OCI-LY7 (cell line): ENCODE data around the gene OGDHL. TPM values are rescaled to one million over a fixed set of nuclear protein-coding genes. Genes with fewer than 3 reads are reported as not detected.

Source experiments
- BruUV-seq: library from RNA; stranded (reverse); fragments of 400-500 nt; replicated peaks from 2 replicates; lab custom pipeline; 2021; lab: Mats Ljungman, UMichigan
- CTCF ChIA-PET: fragments of 300-600 bp; sonication (Branson Sonifier 250); formaldehyde crosslinking; loops from one replicate; lab custom pipeline; 2022; ENCODE audit warnings: antibody characterized with exemption; ENCODE audit not compliant: unreplicated experiment; lab: Charles Lee
- POLR2A ChIA-PET: fragments of 300-600 bp; sonication (Branson Sonifier 250); formaldehyde crosslinking; loops from one replicate; lab custom pipeline; 2022; ENCODE audit warnings: antibody characterized with exemption; lab: Charles Lee
- DNase-seq: peaks from one replicate; pipeline ENCODE4 v3.0.0-alpha.2; 2015; ENCODE audit warnings: low spot score
- H2AFZ ChIP-seq: fragments of 200-600 bp; sonication (generic), shearing (Covaris generic); 2 replicates; pipeline ENCODE4 v1.6.1; 2014; ENCODE audit warnings: mild to moderate bottlenecking, antibody characterized with exemption, low read length, moderate library complexity
- H3K27ac ChIP-seq: fragments of 200-600 bp; sonication (generic); 2 replicates; pipeline ENCODE4 v1.5.1; 2014; ENCODE audit warnings: mixed run types, low read depth, mild to moderate bottlenecking, moderate library complexity, low read length, inconsistent platforms; ENCODE audit not compliant: poor library complexity, severe bottlenecking
- H3K36me3 ChIP-seq: fragments of 200-600 bp; sonication (generic); 2 replicates; pipeline ENCODE4 v1.6.1; 2014; ENCODE audit warnings: mild to moderate bottlenecking, antibody characterized with exemption, low read length, moderate library complexity, mixed read lengths; ENCODE audit not compliant: insufficient read depth
- H3K4me1 ChIP-seq: fragments of 200-600 bp; sonication (generic); 2 replicates; pipeline ENCODE4 v1.5.1; 2014; ENCODE audit warnings: mild to moderate bottlenecking, low read length; ENCODE audit not compliant: insufficient read depth, poor library complexity, severe bottlenecking
- H3K4me2 ChIP-seq: fragments of 200-600 bp; sonication (generic); 2 replicates; pipeline ENCODE4 v1.6.1; 2014; ENCODE audit warnings: mild to moderate bottlenecking, low read length
- H3K4me3 ChIP-seq: fragments of 200-600 bp; sonication (generic); 2 replicates; pipeline ENCODE4 v1.5.1; 2014; ENCODE audit warnings: mild to moderate bottlenecking, low read depth, low read length; ENCODE audit not compliant: poor library complexity, severe bottlenecking
- H3K79me2 ChIP-seq: fragments of 200-600 bp; sonication (generic); 2 replicates; pipeline ENCODE4 v1.6.1; 2016; ENCODE audit warnings: low read depth, mild to moderate bottlenecking, low read length, moderate library complexity, mixed read lengths; ENCODE audit not compliant: insufficient read depth
- H3K9me2 ChIP-seq: fragments of 200-600 bp; sonication (generic); 2 replicates; pipeline ENCODE4 v1.6.1; 2016; ENCODE audit warnings: mild to moderate bottlenecking, low read length, mixed read lengths; ENCODE audit not compliant: insufficient read depth
- H3K9me3 ChIP-seq: fragments of 200-600 bp; sonication (generic); 2 replicates; pipeline ENCODE4 v1.6.1; 2014; ENCODE audit warnings: mild to moderate bottlenecking, mixed run types, low read length, mixed read lengths
- H4K20me1 ChIP-seq: fragments of 200-600 bp; sonication (generic); 2 replicates; pipeline ENCODE4 v1.6.1; 2014; ENCODE audit warnings: mild to moderate bottlenecking, antibody characterized with exemption, low read length, moderate library complexity, mixed read lengths; ENCODE audit not compliant: insufficient read depth
- CTCF ChIP-seq: fragments of 200-600 bp; sonication (generic); conservative IDR thresholded peaks from 2 replicates; pipeline ENCODE4 v1.5.1; 2014; ENCODE audit warnings: mild to moderate bottlenecking, antibody characterized with exemption, low read length, moderate library complexity, mixed read lengths
- EZH2phosphoT487 ChIP-seq: fragments of 200-600 bp; sonication (generic); IDR thresholded peaks from 2 replicates; pipeline ENCODE4 v1.6.1; 2018; ENCODE audit warnings: low read depth, borderline replicate concordance, mild to moderate bottlenecking, mixed run types, antibody characterized with exemption, low read length, moderate library complexity, mixed read lengths
- intact Hi-C: fragments of 100-400 bp; cut with micrococcal nuclease; formaldehyde crosslinking; loops from one replicate; pipeline ENCODE4 v1.10.0; 2022; ENCODE audit not compliant: unreplicated experiment
- total RNA-seq, 2 experiments: library from RNA; depleted of rRNA in 1 of 2; stranded (reverse); fragments of >200 nt in 1 of 2; shearing (Covaris generic) in 1 of 2; gene quantifications; 2 replicates each; pipeline ENCODE4 v1.2.3, GENCODE V29; 2014 to 2022

OGDHL gene
- total RNA-seq, 2 experiments from 2014 or later: 0.23 TPM; not detected in 1

DNA sequence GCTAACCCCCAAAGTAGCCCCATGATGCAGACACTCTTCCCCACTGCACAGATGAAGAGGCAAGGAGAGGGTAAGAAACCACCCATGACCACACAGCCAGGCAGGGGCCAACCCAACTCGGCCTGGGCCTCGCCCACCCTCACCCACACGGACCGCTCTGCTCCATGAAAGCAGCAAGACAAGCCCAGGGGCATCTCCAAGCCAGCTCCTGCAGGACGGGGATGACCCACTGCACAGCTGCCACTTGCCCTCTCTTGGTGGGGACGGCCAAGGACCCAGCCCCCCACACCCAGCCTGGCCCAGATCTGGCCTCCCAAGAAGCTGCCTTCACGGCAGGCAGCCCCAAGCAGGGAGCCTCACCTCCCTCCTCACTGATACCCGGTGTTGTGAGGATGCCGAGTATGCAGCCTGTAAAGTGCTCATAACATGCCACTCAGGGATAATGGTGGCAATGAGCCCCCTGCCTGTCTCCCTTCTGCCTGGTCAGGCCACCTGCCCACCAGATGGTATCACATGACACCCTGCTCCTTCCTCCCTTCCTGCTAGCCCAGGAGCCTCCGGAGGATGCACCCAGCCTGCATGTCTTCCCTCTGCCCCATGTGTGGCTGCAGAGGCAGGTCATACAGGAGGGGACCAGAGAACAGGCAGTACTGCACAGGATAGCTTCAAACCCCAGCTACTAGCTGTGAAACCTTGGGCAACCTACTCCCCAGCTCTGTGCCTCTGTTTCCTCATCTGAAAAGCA lies 23.3 kb downstream of the OGDHL start:
- DNase-seq: no peak
- Histone ChIP-seq H3K4me2 (no peak overlapping the region), H3K4me3 (no peak overlapping the region), H3K9me3 (no peaks in the 10 kb centered on the region), H2AFZ (no peak overlapping the region), H3K79me2 (no peaks in the 10 kb centered on the region), H3K27ac (no peak overlapping the region), H3K9me2 (no peaks in the 10 kb centered on the region), H3K4me1 (no peaks in the 10 kb centered on the region), H3K36me3 (no peaks in the 10 kb centered on the region), H4K20me1 (no peaks in the 10 kb centered on the region)
- POLR2A ChIA-PET: no interaction called here
- intact Hi-C loops: no loop called here
- CTCF ChIA-PET: no interaction called here
- BruUV-seq: no TSS peak
- TF ChIP-seq EZH2phosphoT487: no peak
- no peak for TF ChIP-seq CTCF

- BruUV-seq: no TSS peak
- no peak for TF ChIP-seq CTCF
- no peak for TF ChIP-seq EZH2phosphoT487
- DNase-seq: no peak
- H4K20me1 ChIP-seq: no peaks in the 10 kb centered on the region
- no peak overlapping the region for H3K4me2 ChIP-seq
- intact Hi-C loops: no loop called here
- H2AFZ ChIP-seq: no peak overlapping the region
- H3K36me3 ChIP-seq: no peaks in the 10 kb centered on the region
- H3K4me3 ChIP-seq: no peak overlapping the region
- no peaks in the 10 kb centered on the region for H3K4me1 ChIP-seq
- POLR2A ChIA-PET: no interaction called here
- H3K79me2 ChIP-seq: no peaks in the 10 kb centered on the region
- CTCF ChIA-PET: no interaction called here
- H3K9me3 ChIP-seq: no peaks in the 10 kb centered on the region
- H3K9me2 ChIP-seq: no peaks in the 10 kb centered on the region
- H3K27ac ChIP-seq: no peak overlapping the region
These were observed 24.5 kb downstream of the OGDHL start for GRCh38 chr10:49737474-49738201.

DNA sequence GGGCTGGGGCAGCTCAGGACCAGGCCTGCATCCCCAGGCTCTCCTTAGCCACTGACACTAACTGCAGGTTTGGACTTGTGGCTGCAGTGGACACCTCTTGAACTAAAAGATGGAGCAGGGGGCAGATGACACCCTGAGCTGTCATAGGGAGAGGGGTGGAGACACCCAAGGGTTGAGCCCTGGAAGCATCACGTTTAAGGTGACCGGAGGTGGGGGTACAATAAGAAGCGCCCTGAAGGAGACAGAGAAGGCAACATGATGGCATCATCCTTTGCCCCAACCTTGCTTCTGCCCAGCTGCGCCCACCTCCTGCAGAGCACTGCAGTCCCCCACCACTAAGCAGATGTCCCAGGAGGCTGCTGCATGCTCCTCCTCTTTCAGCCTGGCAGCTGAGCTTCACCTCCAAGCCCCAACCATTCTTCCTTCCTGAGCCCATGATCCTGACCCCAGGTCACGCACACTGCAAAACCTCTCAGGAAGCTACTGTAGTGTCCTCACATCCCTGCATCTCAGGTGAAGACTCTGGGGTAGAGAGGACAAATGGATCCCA lies 25.5 kb downstream of the OGDHL start:
- no peak for TF ChIP-seq CTCF
- Histone ChIP-seq H3K4me3 (no peak overlapping the region), H3K4me2 (no peak overlapping the region), H3K36me3 (no peaks in the 10 kb centered on the region), H3K4me1 (no peaks in the 10 kb centered on the region), H3K9me2 (no peaks in the 10 kb centered on the region), H3K79me2 (no peaks in the 10 kb centered on the region), H3K9me3 (no peaks in the 10 kb centered on the region), H4K20me1 (no peaks in the 10 kb centered on the region), H2AFZ (no peak overlapping the region), H3K27ac (no peak overlapping the region)
- ChIA-PET CTCF (no interaction called here), POLR2A (no interaction called here)
- intact Hi-C loops: no loop called here
- no TSS peak for BruUV-seq
- no peak for DNase-seq
